ENCODE results near the gene MBP. TPM values are rescaled to one million over a fixed set of nuclear protein-coding genes. Genes with fewer than 3 reads are reported as not detected.

MBP gene
- total RNA-seq, 2 donors from 2014 or later, result 15.4 to 15.8 TPM

- Histone ChIP-seq H3K4me1 (no peaks in the 10 kb centered on the region), H3K27ac (no peak overlapping the region), H3K4me3 (no peak overlapping the region), H3K27me3 (no peaks in the 10 kb centered on the region), H3K36me3 (no peaks in the 10 kb centered on the region), H3K9me3 (no peaks in the 10 kb centered on the region)
- TF ChIP-seq, protein P1, sequence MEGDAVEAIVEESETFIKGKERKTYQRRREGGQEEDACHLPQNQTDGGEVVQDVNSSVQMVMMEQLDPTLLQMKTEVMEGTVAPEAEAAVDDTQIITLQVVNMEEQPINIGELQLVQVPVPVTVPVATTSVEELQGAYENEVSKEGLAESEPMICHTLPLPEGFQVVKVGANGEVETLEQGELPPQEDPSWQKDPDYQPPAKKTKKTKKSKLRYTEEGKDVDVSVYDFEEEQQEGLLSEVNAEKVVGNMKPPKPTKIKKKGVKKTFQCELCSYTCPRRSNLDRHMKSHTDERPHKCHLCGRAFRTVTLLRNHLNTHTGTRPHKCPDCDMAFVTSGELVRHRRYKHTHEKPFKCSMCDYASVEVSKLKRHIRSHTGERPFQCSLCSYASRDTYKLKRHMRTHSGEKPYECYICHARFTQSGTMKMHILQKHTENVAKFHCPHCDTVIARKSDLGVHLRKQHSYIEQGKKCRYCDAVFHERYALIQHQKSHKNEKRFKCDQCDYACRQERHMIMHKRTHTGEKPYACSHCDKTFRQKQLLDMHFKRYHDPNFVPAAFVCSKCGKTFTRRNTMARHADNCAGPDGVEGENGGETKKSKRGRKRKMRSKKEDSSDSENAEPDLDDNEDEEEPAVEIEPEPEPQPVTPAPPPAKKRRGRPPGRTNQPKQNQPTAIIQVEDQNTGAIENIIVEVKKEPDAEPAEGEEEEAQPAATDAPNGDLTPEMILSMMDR (IDR thresholded peaks at IDR 0.05), result no peak
- DNase-seq (ENCODE audit: low spot score), result no peak
Measured at GRCh38 chr18:77157312-77157711, 24.7 kb upstream of the MBP start.

DNA sequence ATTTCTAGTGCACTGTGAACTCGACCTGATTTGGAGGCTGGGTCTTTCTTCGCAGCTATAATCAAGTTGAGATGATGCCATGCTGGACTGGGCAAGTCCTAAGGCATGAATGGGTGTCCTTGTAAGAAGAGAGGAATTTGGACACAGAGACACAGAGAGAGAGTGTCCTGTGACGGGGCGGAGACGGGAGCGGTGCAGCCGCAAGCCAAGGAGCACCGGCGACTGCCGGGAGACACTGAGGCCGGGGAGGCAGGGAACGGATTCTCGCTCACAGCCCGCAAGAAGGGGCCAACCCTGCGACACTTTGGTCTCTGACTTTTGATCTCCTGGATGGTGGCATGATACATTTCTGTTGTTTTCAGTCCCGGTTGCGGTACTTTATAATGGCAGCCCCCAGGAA lies 22.4 kb upstream of the MBP start:
- DNase-seq (ENCODE audit: low spot score), result peak; percentile 30
- no peaks in the 10 kb centered on the region for H3K9me3 ChIP-seq
- TF ChIP-seq, protein P1 (IDR thresholded peaks at IDR 0.05), result no peak
- H3K36me3 ChIP-seq, result no peaks in the 10 kb centered on the region
- no peak overlapping the region for H3K27ac ChIP-seq
- H3K4me3 ChIP-seq, result no peak overlapping the region
- no peaks in the 10 kb centered on the region for H3K4me1 ChIP-seq
- H3K27me3 ChIP-seq, result no peaks in the 10 kb centered on the region

GRCh38 chr18:77153404-77153803 lies 20.8 kb upstream of the MBP start:
- Histone ChIP-seq H3K27ac (no peak overlapping the region), H3K4me1 (no peaks in the 10 kb centered on the region), H3K27me3 (no peaks in the 10 kb centered on the region), H3K9me3 (no peaks in the 10 kb centered on the region), H3K36me3 (no peaks in the 10 kb centered on the region), H3K4me3 (no peak overlapping the region)
- no peak for DNase-seq (ENCODE audit: low spot score)
- TF ChIP-seq, protein P1 (IDR thresholded peaks at IDR 0.05), result no peak

DNA sequence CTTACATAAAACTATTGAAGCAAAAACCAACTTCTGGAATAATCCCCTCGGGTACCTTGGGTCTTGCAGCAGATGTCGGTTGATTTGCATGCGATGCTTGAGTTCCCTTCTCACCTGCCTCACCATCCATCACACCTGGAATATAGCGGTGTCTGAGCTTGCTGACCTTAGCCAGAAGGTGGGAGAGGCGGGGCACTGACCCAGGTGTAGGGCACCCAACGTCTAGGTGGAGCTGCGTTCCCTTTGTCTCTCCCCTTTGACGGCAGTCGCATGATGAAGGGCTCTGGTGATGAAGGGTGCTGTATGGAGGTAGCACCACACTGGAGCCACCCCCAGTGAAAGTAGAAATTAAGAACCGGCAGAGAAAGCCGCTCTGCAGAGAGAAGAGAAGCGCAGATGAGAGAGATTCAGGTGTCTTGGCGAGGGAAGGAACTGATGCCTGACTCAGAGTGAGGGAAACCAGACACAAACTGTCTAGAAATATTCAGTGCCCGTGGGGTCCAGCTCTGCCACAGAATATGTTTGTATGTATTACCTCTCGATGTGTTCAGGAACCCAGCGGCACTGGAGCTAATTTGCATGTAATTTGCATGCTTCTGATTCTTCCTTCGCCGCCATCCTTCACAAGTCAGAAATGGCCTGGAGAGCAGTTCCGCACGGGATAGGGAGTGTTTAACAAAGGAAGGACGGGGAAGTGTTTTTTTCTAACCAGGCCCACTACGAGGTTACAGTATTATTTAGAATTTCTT lies 19.4 kb upstream of the MBP start:
- Histone ChIP-seq H3K36me3 (no peaks in the 10 kb centered on the region), H3K27me3 (no peaks in the 10 kb centered on the region), H3K4me1 (no peaks in the 10 kb centered on the region), H3K9me3 (no peaks in the 10 kb centered on the region), H3K4me3 (no peak overlapping the region), H3K27ac (no peak overlapping the region)
- TF ChIP-seq, protein P1 (IDR thresholded peaks at IDR 0.05), result no peak
- DNase-seq (ENCODE audit: low spot score), result peak; percentile 53

- TF ChIP-seq, protein P1 (IDR thresholded peaks at IDR 0.05), result no peak
- no peaks in the 10 kb centered on the region for H3K27me3 ChIP-seq
- no peaks in the 10 kb centered on the region for H3K9me3 ChIP-seq
- H3K4me1 ChIP-seq, result no peaks in the 10 kb centered on the region
- H3K27ac ChIP-seq, result no peak overlapping the region
- no peak for DNase-seq (ENCODE audit: low spot score)
- H3K4me3 ChIP-seq, result no peak overlapping the region
- no peaks in the 10 kb centered on the region for H3K36me3 ChIP-seq
Measured at GRCh38 chr18:77151033-77151771, 18.6 kb upstream of the MBP start.

Data from right atrium auricular region (tissue), 2 donors.